ENCODE results near the gene JAKMIP2.

The JAKMIP2 gene

DNA sequence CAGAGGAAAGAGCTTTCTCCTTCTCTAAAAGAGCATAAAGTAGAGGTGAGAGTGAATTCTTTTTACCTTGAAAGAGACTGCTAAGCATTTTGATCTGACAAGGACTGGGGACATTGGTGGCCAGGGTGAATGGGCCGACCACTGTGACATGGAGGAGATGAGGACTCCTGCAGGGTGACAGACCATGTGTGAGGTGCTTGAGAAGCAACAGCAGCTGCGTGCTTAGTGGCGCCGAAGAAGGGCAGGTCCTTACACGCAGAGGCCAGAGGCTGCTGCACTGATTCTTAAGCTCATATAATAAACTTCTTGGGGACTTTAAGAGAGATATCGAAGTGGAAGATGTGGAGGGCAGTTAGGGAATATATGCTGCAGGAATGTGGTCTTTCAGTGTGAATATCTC lies 8.7 kb upstream of the JAKMIP2 start:
- in situ Hi-C loops (cut with MboI; ENCODE audit: low sequenced_read_pairs), result no loop called here

DNA sequence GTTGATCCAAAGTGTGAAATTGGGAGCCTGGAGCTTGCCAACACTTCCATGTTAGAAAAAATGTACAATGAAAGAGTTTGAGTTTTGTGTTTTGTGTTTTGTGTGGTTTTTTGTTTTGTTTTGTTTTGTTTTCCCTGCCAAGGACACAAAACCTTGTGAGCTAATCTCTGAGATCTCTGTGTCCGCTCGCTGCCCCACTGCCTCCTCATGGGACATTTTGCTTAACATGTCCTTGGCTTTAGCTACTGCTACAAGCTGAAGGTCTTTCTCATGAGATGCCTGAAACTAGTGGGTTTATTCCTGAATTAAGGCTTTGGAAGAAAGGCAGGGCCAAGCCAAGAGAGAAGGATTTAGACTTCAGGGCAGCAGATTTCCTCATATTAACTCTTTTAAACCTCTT lies 7.3 kb upstream of the JAKMIP2 start:
- in situ Hi-C loops (cut with MboI; ENCODE audit: low sequenced_read_pairs), result no loop called here

DNA sequence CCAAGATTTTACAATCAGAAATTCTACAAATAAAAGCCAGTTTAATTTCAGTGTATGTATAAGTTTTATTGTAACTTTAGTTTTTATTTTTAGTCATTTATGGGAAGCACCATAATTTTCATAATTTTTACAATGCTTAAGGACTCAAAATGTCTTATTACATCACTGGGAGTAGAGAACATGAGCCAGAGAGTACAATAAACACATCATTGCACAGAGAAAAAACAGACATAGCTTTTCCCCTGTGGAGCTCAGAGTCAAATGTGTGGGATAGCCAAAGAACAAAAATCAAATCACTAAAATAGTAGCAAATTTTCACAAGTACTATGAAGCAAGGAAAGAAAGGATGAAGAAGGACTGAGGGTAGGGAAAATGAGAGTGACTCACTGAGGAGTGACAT lies 5.5 kb upstream of the JAKMIP2 start:
- in situ Hi-C loops (cut with MboI; ENCODE audit: low sequenced_read_pairs), result no loop called here

DNA sequence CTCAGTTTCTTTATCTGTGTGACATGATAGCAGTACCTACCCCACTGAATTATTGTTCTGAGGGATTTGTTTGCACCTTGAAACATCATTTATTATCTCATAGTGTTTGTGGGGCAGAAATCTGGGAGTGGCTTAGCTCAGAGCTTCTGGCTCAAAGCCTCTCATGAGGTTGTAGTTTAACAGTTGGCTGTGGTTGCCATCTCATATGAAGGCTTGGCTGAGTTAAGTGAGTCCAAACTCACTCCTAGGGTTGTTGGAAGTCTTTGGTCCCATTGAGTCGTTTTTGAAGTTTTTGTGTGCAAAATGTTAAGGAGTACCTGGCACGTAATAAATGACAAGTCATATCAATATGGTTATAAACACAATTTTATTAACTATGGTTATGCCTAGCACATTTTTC lies 3.6 kb upstream of the JAKMIP2 start:
- in situ Hi-C loops (cut with MboI; ENCODE audit: low sequenced_read_pairs), result no loop called here

DNA sequence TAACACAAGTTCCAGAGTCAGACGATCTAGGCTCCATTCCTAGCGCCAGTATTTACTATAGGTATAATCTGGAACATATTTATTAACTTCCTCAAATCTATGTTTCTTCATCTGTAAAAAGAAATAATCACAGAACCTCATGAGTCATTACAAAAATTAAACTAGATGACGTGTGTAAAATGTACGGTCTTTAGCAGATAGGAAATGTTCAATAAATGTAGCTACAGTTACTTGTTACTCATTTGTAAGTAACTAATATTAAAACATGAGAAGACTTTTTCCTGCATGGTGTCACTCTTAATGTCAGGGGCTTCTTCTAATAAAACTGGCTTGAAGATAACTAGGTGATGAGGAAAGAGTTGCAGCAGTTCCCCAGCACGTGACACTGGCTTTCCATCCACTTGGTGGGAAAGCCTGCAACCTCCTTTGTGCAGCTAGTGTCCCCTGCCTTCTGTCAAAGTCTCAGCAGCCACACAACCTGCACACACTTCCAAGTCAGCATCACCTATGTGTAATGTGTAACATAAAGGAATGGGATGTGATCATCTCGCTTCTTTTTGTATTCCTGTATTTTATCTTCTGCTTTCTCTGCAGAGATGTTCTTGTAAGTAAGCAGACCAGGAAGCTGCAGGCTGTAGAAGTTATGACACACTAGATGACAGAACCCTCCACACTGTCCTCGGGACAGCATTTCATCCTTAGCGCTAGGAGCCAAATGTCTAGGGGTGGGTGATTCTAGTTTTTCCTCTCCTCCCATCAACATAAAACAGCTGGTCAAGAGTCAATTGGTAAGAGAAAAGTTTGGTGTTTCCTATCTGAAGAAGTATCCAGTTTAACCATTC lies 1.8 kb upstream of the JAKMIP2 start:
- in situ Hi-C loops (cut with MboI; ENCODE audit: low sequenced_read_pairs), result no loop called here

DNA sequence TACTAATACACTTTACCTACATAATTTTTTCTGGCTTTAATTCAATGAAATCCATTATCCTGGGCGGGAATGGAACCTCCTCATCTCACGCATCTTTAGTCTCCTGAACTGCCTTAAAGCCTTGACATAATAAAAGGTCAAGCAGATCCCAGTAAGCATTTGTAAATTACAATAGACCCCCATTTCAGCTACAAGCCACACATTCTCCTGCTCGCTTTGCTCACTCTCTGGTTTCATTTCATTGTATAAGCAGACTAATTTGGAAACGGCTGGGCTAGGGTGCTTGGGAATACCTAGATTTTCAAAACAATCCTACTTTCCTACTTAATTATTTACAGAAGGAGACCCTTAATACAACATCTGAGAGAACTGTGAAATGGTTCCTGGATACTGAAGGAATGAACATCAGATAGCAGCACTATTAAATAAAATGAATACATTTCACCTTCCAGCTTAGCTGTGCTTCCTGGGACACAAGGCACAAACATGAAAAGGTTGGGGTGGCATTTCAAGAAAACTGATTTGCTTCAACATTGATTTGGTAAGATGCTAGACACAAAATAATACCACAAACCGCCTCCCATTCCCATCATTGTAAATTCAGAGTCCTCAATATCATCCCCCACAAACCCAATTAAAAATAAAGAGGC lies 1.5 kb downstream of the JAKMIP2 start:
- in situ Hi-C loops (cut with MboI; ENCODE audit: low sequenced_read_pairs), result no loop called here

DNA sequence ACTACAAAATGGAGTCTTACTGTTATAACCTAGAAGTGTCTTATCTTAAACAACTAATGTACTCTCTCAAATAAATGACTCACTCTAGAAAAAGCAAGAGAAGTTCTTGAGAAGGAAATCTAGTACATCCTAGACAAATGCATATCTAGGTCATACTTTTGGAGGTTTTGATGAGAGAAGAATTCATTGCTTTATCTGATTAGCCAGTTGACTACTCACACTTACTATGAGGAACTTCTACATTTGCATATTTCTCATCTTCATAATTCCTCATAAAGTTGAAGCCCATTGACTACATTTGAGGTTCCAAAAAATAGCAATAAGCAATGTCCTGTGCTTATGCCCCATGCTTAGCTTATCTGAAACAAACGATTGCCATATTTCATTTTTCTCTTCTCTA lies 2.8 kb downstream of the JAKMIP2 start:
- in situ Hi-C loops (cut with MboI; ENCODE audit: low sequenced_read_pairs), result no loop called here

DNA sequence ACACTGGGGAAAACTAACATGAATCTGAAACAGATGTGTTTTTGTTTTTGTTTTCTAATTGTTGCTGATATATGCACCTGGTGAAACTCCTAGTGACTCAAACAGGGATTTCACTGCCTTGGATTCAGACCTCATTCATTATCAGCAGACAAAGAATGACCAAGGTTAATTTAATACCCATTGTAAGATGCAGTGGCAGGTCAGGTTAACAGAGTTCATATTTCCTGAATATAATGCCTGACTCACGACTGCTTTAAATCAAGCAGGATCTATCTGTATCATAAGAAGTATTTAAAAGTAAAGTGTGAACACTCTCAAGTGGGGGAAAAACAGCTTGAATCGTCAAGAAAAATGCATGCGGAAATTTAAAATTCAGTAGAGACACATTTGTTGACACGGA lies 5.5 kb downstream of the JAKMIP2 start:
- in situ Hi-C loops (cut with MboI; ENCODE audit: low sequenced_read_pairs), result no loop called here

DNA sequence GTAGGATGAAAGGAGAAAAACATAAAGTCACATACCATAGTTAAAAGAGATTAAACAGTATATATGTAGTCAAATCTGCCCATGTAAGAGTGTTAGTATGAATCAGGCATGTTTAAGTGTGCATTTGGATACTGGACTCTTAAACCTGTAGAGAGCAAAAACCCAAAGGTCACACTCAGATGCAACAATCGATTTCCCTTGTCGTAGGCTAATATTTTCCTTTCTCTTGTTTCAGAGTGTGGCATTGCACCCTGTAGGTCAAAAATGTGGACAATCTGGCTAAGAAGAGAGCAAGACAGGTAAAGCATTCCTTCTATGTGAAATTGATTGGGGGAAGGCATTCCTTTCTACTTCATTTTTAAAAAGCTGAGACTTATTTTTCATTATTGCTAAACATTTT lies 8.9 kb downstream of the JAKMIP2 start:
- in situ Hi-C loops (cut with MboI; ENCODE audit: low sequenced_read_pairs), result no loop called here

DNA sequence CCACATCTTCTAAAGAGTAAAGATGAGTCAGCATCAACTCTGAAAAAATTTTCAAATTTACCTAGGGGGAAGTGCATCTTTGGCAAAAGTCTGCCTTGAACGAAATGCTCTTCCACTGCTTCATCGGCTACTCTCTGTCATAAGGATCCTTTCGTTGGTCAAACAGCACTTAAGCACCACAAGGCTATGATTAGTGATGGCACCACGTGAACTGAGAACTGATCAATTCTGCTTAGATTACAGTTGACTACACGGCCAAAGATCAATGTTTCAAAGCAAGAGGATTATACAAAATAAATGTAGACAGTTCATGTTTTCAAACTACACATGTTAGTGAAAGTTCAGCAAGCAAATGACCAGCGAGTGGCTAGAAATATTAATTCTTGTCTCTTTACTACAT lies 9.4 kb downstream of the JAKMIP2 start:
- in situ Hi-C loops (cut with MboI; ENCODE audit: low sequenced_read_pairs), result no loop called here

DNA sequence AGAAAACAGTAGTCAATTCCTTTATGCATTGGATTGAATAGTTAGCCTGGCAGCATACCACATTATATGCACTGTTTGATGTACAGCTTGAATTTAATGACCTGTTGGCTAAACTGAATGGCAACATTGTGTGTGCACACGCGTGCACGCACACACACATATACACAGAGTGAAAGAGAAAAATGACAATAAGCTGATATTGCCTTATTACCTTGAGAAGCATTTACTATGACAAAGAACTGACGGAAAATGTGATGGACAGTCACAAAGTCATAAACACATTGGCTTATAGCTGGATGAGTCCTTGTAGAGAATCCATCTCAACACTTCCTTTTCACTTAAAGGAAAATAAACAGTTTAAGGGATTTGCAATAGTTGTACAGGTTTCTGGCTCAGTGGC lies 15.5 kb downstream of the JAKMIP2 start:
- in situ Hi-C loops (cut with MboI; ENCODE audit: low sequenced_read_pairs), result no loop called here

DNA sequence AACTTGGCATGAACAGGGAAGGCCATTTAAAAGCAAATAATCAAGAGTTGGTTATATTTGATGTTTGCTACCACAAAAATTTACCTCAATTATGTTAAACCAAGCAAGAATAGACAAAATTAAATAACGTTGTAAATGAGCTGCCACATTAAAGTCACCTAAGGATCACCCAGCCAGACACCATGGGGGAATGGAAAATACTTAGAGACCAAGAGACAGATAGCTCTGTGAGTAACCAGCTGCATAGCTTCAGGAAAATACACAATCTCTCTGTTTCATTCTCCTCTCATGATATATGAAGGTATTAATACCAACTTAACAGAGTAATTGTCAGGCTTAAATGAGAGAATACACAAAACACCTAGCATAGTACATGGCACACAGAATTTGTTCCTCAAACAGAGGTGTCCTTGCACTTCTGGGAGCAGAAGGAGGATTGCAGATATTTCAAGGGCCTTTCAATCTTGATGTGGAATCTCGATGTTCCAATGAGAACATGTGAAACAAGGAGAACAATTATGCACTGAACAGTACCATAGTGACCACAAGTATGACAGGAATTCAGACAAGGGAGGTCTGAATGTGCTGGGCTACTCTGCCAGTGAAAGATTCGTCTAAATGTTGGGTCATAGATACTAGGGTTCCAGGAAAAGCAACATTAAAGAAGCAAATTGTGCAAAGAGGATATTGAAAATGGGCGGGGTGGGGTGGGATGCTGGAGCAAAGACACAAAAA lies 18.6 kb downstream of the JAKMIP2 start:
- in situ Hi-C loops (cut with MboI; ENCODE audit: low sequenced_read_pairs), result no loop called here

DNA sequence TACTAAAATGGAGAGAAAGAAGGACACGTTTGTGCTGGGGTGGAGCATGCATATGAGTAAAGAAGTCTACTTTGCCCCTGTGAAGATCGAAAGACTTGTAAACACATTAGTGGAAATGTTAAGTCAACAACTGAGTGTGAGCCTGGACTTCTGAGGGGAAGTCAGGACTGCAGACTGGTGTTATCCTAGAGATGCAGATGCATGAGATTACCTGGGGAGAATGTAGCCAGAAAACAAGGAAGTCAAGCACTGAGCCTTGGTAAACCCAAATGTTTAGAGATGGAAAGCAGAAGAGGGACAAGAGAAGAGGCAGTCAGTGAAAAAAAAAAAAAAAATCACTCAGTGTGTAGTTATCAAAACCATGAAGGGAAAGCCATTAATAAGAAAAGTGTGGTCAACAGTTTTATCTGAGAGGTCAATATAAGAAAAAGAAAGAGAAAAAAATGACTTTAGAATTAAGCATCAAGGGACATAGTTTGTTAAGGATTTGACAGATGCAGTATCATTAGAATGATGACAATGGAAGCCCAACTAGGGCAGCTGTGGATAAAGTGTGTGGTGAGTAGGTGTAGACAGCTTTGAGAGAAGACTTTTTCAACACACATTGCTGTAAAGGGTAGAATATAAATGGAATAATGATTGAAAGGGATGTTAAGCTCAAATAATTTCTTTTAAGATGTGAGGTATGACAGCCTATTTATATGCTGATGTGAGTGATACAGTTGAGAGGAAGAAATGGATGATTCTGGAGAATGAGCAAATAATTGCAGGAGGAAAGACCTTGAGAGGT lies 22.2 kb downstream of the JAKMIP2 start:
- in situ Hi-C loops (cut with MboI; ENCODE audit: low sequenced_read_pairs), result no loop called here

DNA sequence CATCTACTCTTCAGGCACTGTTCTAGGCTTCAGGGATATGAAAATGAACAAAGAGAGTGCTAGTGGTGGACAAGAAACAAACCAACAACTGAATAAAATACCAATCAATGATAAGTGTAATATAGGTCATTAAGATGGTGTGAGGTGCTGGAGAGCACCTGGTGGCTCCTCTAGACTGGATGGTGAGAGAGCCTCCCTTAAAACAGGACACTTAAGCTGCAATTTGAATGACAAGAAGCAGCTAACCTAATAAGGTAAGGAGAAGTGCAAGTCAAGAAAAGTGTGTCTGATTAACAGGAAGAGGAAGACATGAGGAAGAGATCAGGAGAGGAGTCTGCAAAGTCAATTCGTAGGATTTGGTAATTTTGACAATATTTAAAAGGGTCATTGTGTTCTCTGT lies 23.1 kb downstream of the JAKMIP2 start:
- in situ Hi-C loops (cut with MboI; ENCODE audit: low sequenced_read_pairs), result no loop called here

DNA sequence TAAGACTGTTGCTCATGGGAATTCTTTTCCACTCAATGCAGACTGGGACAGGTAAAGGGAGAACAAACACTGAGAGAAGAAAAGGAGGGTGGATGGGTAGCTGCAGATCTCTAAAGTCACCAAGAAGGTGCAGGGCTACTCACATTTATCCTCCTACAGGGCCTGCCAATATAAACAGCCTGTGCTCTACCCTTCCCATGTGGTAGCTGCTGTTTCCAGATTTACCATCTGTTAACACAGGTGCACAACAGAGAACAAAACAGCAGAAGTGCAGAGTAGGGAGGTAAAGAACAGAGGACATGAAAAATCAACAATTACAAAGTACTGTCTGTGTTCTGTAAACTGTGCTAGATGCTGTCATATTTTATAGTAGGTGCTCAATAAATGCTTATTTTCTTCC lies 26.0 kb downstream of the JAKMIP2 start:
- in situ Hi-C loops (cut with MboI; ENCODE audit: low sequenced_read_pairs), result no loop called here

DNA sequence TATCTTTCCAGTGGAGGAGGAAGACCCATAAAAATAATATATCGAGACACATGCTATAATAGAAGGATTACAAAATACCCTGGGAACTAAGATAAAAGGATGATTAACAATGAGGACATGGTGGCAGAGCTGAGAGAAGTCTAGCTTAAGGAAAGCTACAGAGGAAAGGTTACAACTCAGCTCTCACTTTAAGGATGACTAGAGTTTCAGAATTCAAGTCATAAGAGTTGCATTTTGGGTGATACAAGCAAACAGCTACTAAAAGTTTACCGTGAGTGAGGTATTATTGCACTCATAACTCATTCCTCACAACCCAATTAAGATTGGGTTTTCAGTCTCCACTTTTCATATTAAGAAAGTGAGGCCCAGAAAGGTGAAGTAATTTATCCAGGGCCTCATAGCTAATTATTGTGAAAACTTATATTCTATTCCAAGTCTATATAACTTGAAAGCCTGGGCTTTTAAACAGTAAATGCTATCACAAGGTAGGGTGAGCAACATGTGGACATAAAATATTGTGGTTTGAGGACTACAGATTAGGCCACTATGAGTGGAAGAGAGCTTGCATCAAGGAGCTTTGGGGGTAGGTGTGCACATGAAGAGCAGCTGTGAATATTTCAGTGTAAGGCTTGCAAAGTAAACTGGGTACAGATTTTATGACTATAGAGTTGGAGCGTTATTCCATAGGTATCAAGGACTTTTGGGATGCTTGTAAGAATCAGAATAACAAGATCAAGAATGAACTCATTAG lies 28.0 kb downstream of the JAKMIP2 start:
- in situ Hi-C loops (cut with MboI; ENCODE audit: low sequenced_read_pairs), result no loop called here

DNA sequence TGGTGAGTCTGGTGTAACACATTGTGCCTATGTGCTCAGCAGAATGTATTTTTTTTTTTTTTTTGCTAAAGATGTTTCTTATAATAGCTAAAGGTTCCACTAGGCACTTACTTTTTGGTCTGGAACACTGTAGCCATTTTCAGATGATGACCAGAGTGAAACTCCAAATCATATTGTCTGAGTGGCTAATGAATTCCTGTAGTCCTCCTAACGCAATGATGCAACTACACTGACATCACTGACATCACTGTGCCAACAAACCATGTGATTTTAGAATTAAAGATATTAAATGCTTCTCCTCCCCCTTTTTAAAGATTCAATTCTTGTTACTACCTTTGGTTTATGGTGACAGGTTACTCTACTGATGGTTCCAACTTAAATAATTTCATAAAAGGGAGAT lies 28.8 kb downstream of the JAKMIP2 start:
- in situ Hi-C loops (cut with MboI; ENCODE audit: low sequenced_read_pairs), result no loop called here

DNA sequence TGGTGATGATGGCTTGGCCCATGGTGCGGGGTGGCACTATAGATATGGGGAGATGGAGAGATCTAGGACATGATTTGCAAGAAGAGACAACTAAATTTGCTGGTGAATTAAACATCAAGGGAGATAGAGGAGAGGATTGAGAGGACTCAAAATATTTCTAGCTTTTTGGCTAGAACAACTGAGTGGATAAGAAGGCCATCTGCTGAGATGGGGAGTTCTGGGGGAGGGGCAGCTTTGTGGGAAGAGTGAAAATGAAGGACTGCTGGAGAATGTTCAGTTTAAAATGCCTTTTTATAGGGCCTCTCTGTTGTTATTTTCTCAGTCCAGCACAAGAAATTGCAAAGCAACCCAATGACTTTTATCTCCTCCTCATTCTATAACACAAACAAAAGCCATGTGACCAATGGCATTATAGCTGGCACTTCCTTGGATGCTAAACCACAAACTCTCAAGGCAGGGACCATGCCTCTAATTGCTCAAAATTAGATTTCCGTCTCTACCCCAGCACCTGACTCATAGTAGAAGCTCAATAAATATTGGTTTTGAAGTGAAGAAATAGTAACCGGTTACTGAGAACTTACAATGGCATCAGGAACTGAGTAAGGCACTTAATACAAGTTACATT lies 29.8 kb downstream of the JAKMIP2 start:
- in situ Hi-C loops (cut with MboI; ENCODE audit: low sequenced_read_pairs), result no loop called here

DNA sequence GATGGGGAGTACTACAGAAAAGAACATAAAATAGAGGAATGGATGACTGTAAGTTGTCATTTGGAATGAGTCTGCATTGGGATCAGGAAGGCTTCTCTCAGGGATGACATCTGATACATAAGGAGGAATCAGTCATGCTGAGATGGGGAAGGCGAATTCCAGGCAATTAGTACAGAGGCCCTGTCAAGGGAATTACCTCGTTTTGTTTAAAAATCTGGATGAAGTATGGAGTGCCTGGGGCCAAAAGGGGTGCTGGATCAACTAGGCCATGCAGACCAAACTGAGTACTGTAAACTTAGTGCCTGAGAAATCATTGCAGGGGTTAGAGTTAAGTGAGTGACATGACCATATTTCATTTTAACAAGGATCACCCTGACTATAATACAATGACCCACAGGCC lies 30.5 kb downstream of the JAKMIP2 start:
- in situ Hi-C loops (cut with MboI; ENCODE audit: low sequenced_read_pairs), result no loop called here
